ENCODE results near the gene ACE2.

DNA sequence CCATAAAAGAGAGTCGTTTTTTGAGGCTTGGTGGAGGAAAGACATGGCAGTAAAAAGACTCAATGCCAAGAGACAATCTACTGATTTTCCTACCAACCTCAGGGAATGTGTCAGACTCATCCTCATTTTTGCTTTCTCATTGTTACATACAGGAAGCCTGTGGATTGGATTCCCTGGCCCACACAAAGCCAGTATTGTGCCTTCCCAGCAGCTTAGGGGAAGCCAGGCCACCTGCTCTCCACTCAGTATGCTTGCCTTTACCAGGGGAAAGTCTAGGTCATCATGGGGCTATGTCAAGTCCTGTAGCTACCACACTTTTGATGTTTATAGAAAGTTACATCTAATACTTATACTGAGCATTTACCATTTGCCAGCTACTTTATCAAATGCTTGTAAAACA is 89.2 kb downstream of the ACE2 start:
- TF ChIP-seq, protein P1, sequence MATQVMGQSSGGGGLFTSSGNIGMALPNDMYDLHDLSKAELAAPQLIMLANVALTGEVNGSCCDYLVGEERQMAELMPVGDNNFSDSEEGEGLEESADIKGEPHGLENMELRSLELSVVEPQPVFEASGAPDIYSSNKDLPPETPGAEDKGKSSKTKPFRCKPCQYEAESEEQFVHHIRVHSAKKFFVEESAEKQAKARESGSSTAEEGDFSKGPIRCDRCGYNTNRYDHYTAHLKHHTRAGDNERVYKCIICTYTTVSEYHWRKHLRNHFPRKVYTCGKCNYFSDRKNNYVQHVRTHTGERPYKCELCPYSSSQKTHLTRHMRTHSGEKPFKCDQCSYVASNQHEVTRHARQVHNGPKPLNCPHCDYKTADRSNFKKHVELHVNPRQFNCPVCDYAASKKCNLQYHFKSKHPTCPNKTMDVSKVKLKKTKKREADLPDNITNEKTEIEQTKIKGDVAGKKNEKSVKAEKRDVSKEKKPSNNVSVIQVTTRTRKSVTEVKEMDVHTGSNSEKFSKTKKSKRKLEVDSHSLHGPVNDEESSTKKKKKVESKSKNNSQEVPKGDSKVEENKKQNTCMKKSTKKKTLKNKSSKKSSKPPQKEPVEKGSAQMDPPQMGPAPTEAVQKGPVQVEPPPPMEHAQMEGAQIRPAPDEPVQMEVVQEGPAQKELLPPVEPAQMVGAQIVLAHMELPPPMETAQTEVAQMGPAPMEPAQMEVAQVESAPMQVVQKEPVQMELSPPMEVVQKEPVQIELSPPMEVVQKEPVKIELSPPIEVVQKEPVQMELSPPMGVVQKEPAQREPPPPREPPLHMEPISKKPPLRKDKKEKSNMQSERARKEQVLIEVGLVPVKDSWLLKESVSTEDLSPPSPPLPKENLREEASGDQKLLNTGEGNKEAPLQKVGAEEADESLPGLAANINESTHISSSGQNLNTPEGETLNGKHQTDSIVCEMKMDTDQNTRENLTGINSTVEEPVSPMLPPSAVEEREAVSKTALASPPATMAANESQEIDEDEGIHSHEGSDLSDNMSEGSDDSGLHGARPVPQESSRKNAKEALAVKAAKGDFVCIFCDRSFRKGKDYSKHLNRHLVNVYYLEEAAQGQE (IDR thresholded peaks at IDR 0.05; ENCODE audit: insufficient read depth in 1 of 2, low read depth in 2 of 2, low read length in 2 of 2), result no peak
- no peak for TF ChIP-seq SIN3A (IDR thresholded peaks at IDR 0.05; ENCODE audit: borderline replicate concordance, insufficient read depth, low read length)
